Activated naive CD4-positive, alpha-beta T cell (primary cell): Measurements from ENCODE around the gene ANKS3.

Experiments used
- DNase-seq, 4 experiments: peaks; one replicate each; lab custom pipeline; 2025; lab: John Stamatoyannopoulos, UW

ANKS3 gene, protein sequence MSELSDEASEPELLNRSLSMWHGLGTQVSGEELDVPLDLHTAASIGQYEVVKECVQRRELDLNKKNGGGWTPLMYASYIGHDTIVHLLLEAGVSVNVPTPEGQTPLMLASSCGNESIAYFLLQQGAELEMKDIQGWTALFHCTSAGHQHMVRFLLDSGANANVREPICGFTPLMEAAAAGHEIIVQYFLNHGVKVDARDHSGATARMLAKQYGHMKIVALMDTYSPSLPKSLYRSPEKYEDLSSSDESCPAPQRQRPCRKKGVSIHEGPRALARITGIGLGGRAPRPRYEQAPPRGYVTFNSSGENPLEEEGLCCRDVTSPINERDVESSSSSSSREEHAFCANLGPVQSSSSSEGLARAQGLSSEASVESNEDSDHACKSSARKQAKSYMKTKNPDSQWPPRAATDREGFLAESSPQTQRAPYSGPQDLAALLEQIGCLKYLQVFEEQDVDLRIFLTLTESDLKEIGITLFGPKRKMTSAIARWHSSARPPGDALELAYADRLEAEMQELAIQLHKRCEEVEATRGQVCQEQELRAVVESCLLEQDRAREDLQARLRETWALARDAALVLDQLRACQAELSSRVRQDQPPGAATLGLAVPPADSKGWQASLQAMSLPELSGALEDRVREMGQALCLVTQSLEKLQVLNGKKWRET

DNA sequence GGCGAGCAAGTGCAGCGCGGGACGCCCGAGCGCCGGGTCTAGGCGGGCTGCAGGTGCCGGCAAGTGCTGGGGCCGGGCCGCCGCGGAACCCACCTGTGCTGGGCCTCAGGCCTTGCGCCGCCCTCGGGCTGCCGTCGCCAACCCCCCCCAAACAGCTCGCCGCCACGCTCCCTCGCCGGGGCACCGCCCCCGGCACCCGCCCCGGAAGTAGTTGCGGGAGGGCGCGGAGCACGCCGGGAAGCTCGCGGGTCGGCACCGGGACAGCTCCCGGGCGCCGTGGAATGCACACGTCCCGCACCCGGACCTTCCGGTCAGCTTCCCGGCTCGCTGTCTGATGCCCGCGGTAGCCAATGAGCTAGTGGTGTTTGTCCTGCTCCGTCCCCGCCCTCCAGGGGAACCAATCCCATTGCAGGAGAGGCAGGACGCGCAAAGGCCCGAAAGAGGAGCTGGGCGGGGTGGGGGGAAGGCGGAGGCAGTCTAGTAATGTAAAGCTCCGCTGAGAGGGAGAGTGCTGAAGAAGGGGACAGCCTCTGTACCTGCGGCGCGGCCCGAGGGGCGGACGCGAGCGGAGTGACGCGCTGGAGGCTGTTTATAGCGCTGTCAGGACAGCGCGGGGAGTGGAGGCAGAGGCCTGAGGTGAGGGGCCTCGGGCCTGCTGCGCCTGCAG is at the start of gene ANKS3, which contains the start of gene DNAAF8:
Gene ANKS3 (minus strand): TSS at position 209 of the 667 bp plus-strand sequence. CDS start 4,122 bp downstream, outside the sequence.
Gene DNAAF8 (plus strand): TSS at position 475 of the 667 bp plus-strand sequence. CDS start 1,978 bp downstream, outside the sequence.
- peak; percentile 47 to 75 (median 61) for DNase-seq

DNA sequence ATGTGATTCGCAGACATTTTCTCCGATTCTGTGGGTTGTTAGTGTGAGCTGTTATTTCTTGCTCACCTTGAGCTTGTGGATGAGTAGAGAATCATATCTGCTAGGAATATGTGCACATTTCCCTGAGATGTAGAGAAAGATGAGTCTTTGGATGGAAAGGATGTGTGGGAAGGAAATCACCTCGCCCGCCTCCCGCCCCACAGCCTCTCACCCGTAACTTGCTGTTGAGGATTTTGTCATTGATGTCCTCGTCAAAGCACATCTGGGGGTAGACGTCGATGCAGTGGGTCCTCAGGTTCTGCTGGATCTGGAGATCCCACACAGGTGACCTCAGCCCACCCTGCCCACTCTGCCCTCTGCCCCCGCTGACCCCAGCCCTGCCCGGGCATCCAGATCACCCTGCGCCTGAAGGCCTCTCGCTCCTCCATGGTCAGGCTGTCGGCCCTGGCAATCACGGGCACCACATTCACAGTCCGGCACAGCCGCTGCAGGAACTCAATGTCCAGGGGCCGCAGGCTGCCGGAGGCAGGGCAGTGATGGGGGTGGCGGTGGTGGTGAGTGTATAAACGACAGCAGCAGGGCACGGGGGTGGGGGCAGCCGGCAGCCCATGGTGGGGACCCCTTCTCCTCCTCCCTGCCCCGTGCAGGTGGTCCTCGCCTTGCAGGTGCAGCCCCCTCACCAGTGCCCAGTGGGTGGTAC is 49.3 kb upstream of the ANKS3 start:
- DNase-seq, result no peak

DNA sequence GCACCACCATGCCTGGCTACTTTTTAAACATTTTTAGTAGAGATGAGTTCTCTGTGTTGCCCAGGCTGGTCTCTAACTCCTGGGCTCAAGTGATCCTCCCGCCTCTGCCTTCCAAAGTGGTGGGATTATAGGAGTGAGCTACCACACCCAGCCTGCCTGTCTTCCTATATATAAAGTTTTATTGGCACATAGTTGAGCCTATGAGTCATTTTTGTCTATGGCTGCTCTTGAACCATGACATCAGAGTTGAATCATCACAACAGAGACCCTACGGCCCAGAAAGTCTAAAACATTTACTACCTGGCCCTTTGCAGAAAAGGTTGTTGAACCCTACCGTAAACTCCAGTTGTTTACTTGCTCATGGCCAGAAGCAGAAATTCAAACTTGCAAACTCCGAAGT is 46.2 kb upstream of the ANKS3 start:
- no peak for DNase-seq

DNA sequence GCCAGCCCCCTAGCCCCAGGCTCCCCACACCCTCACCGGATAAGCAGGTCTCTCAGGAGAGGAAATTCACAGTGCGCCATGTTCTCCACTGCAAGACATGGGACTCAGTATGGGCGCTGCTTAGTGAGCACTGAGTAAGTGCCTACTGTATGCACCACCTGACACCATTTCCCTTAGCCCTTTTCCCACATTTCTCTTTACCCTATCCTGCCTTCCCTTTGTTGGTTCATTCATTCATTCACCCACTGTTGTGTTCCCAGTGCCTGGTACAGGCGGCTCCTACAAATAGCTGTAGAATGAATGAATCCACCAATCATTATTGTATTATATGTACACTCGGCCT is 44.0 kb upstream of the ANKS3 start:
- DNase-seq, result no peak

DNA sequence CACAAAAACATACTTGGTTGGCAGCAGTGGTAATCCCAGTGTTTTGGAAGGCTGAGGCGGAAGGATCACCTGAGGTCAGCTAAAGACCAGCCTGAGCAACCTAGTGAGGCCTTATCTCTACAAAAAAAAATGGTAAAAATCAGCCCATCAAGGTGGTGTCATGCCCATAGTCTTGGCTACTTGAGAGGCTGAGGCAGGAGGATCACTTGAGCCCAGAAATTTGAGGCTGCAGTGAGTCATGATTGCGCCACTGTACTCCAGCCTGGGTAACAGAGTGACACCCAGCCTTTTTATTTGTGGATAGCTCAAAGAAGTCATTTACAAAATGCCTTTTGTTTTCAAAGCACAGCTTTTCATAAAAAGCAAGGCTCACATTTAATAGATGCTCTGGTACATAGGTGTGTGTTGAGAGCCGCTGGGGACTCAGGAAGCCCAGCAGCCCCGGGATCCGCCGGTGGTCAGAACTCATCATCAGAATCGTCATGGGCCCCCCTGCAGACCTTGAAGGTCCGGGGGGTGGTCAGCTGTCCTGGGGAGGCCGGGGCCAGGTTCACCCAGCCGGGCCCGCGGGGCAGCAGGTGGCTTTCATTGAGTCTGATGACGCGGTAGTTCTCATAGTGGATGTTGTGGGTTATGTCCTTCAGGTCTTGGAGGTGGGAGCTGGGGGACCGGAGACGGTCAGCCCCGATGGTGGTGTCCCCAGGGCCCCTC is 43.4 kb upstream of the ANKS3 start:
- no peak for DNase-seq

DNA sequence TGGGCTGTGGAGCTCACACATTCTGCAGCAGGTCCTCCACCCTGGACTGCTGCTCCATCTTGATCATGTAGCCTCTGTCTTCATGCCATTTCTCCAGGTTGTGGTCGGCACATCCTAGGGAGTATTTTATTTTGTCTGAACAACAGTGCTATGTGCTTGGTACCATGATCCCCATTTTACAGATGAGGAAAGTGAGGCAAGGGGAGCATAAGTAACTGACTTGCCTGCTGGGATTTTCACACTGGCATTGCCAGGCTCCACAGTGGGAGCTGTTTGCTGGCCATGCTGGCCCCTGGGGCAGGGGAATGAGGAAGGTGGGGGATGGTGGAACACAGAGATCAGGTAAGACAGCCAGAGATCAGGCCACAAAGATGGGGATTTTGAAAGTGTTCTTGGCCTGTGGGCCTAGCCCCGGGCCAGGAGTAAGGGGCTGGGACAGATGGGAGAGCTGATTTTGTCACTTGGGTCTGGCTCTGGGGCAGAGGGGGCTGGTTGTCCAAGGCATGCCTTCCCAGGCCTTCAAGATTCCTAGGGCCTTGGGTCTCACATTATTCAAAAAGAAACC is 42.2 kb upstream of the ANKS3 start:
- DNase-seq, result no peak

DNA sequence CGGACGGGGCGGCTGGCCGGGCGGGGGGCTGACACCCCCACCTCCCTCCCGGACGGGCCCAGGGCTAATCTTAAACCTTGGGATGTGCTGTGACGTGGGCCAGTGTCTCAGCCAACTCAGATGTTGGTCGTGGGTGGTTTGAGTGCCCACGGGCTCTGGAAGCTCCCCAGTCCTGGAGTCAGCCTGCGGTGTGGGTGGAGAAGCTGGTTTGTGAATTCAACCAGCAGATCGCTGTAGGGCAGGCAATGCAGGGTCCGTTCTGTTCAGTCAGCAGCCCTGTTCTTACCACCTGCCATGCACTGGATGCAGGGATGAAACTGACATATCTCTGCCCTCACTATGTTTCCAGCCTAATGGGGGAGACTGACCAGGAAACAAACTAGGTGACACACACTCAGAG is 40.9 kb upstream of the ANKS3 start:
- no peak for DNase-seq

DNA sequence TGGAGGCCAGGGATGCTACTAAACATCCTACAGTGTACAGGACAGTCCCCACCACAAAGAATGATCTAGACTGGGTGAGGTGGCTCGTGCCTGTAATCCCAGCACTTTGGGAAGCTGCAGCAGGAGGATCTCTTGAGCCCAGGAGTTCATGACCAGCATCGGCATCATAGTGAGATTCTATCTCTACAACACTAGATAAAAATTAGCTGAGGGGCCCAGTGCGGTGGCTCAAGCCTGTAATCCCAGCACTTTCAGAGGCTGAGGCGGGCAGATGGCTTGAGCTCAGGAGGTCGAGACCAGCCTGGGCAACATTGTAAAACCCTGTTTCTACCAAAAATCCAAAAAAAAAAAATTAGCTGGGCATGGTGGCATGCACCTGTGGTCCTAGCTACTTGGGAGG is 38.3 kb upstream of the ANKS3 start:
- DNase-seq, result no peak

DNA sequence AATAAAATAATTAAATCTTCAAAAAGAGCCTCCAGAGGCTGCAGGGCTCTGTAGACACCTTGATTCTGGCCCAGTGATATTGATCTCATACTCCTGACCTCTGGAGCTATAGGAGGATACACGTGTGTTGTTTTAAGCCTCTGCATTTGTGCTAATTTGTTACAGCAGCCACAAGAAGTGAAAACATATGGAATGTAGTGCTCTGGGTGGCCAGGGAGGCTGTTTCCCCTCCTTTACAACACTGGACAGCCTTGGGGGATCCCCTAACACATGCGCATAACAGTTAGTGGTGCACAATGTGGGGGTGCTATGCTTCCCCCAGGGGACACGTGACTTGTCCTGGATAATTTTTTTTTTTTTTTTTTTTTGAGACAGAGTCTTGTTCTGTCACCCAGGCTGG is 37.6 kb upstream of the ANKS3 start:
- DNase-seq, result no peak

DNA sequence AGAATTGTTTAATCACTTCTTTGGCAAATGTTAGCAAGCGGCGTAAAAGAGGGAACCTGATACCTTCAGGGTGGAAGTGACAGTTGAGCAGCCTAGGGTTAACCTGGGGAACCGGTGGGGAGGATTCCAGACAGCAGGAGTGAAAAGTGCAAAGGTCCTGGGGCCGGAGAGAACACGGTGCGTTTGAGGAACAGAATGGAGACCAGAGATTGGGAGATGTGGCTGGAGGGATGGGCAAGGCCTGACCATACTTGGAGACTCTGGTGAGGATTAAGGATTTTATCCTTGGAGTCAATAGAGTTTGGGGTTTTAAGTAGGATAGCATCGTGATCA is 35.2 kb upstream of the ANKS3 start:
- no peak for DNase-seq

DNA sequence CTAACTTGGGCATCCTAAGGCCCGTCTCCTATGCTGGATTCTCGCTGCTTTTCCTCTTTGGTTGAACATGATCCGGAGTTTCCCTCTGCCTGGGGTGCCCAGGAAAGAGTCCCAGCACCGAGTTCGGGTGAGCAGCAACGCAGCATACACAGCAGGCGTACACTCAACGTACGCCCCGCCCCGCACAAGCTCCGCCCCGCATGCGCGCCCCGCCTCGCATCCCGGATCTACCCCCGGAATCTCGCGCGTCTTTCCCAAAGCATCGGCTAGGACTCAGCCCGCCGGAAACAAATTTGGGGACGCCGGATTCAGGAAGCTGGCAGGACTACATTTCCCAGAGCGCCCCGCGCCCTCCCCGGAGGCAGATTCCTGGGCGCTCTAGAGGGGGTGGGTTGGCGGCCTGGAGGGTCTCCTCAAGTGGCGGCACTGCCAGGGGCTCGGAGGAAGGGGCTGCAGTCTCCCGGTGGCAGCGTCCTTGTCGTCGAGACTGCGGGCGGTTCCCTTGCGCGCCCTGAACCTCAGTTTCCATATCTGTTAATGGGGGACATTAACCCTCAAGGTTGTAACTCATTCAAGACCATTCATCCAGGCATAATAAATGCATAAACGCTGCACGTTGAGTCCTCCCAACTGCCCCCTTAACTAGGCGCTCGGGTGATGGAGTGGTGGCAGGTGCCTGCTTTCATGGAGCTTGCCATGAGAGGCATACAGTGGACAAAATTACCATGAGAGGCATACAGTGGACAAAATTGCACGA is 34.7 kb upstream of the ANKS3 start:
- DNase-seq, result peak; percentile 61 to 74 (median 68)

DNA sequence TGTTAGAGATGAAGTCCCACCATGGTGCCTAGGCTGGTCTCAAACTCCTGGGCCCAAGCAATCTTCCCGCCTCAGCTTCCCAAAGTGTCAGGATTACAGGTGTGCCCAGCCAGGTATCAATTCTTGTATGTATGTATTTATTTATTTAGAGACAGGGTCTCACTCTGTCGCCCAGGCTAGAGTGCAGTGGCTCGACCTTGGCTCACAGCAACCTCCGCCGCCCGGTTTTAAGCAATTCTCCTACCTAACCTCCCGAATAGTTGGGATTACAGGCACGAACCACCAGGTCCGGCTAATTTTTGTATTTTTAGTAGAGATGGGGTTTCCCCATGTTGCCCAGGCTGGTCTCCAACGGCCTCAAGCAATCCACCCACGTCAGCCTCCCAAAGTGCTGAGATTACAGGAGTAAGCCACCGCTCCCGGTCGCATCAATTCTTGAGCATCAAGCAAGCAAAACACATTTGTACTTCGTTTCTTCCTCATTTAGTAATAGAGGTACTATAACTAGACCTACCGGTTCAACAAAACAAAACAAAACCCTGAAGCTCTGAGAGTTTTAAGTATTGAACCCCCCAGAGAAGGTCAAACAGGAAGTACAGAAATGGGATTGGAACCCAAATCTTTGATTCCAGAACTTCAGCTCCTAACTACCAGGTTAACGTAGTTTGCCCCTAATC is 33.9 kb upstream of the ANKS3 start:
- no peak for DNase-seq

DNA sequence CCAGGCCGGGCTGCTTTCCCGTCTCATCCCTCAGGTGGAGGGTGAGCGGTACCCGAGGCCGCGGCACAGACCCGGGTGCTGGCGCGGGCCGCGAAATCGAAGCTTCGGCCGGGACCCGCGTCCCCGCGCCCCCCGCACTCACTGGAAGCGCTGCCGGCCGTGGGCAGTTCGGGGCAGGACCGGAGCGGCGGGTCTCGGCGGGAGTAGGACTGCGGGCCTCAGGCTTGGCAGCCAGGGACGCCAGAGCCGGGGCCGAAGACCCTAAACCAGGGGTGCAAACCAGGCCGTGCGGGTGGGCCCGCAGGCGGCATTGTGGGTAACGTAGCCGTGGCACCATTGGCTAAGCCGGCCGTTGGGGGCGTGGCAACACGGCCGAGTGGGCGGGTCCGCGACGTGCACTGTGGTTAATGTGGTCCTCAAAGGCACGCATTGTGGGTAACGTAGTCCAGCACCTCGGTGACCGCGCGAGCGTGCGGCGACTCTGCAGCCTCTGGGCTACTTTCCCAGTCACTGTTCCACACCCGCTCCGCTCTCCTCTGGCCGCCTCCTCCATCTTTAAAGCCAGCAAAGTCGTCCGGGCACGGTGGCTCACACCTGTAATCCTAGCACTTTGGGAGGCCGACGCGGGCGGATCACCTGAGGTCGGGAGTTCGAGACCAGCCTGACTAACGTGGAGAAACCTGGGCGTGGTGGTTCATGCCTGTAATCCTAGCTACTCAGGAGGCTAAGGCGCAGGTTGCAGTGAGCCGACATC is 33.0 kb upstream of the ANKS3 start, which contains the start of gene ZNF500:
Gene ZNF500 (minus strand): TSS at position 288 of the 754 bp plus-strand sequence. CDS start 1,184 bp downstream, outside the sequence.
- DNase-seq, result peak; percentile 91 to 97 (median 93)

DNA sequence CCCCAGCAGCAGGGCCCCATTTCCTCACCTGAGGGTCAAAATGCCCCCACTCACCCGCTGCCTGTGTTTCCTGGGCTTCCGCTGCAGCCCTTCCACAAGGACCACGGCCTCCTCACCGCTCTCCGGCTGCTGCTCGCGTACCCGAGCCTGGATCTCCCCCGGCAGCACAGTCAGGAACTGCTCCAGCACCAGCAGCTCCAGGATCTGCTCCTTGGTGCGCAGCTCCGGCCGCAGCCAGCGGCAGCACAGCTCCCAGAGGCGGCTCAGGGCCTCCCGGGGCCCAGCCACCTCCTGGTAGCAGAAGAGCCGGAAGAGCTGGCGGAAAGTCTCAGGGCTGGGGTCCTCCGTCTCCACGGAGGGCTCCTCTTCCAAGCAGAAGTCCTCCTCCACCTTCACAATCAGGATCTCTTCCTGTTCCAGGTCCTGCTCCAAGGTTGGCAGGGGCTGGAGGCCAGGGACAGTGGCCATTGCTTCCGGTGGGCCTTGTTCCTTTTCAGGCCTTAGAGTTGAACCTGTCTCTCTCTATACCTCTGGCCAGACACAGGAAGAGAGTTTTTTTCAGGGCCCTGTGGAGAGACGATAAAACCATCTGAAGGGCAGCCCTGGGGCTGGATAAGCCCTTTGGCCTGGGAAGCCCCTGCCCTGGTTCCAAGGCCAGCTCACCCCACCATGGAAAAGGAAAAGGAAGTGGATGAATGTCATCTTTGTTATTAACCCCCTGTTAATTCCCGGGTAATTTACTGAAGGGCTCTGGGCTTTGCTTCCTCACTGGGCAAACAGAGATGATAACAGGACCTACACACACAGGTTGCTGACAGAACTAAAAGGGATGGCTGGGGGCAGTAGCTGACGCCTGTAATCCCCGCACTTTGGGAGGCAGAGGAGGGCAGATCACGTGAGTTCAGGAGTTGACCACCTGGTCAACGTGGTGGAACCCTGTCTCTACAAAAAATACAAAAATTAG is 31.7 kb upstream of the ANKS3 start:
- DNase-seq, result no peak

DNA sequence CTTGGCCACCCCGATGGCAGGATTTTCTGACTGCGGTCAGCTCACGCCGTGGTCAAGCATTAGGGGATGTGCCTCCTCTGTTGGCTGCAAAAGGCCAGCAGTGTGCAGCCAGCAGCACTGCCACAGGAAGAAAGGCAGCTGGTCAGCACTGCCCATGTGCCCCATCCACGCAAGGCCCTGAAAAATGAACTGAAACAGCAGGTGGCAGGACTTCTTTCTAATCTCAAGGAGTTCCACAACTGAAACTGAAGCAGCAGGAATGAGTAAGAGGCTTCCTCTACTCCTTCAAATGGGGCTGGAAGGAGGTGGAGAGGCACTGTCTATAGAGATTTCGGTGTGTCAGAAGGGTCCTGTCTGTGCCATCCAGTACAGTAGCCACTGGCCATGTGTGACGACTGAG is 29.7 kb upstream of the ANKS3 start:
- no peak for DNase-seq

DNA sequence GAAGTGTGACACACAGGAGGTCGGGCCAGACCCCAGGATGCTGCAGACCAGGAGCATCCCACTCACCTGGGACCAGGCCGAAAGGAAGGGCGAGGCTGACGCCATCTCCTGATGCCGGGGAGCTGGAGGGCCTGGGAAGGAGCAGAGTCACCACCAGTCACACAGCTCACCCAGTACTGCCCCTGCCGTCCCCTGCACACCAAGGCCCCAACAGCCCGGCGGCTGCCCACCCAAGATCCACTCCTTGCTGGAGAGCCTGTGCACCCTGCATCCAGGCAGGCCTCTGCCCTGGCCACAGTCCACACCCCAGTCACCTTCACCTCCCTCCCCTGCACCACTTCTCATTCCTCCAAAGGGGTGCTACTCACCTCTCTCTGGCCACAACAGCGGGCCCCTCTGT is 28.1 kb upstream of the ANKS3 start:
- no peak for DNase-seq

DNA sequence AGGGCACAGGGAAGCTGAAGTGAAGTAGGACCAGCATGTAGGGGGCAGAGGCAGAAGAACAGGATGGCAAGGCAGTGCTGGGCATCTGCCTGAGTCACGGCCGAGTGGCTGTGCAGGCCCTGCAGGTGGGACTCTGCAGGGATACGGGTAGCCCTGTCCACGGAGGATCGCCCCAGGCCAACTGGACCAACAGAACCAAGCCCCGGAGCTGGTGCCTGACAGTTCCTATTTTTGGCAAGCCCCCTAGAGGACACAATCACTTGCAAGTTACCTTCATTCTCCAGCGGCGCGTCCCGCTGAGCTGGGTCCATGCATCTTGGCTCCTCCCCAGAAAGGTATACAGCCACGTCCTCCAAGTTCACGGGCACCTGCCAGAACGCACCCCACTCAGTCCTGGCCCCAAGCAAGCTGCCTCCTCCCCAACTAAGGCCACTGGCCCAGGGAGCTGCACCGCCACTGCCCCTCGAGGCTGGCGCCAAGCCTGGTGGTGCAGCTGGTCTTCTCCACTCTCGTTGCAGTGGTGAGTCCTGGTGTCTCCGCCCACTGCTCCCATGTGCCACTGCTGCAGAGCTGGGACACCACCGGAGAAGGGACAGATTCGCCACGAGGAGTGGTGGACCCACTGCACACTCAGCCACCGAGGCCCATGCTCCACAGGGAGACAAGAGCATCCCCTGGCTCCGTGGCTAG is 26.3 kb upstream of the ANKS3 start:
- no peak for DNase-seq
